HL-60 (cell line): Measurements from ENCODE around the gene CLEC2D.

Source experiments
- GABPA ChIP-seq: IDR thresholded peaks from 2 replicates; pipeline ENCODE4 v1.6.1; 2012; ENCODE audit warnings: low read depth
- POLR2AphosphoS5 ChIP-seq: IDR thresholded peaks from 2 replicates; pipeline ENCODE4 v1.6.1; 2012; ENCODE audit warnings: low read depth
- TF ChIP-seq, protein P1 (sequence below): IDR thresholded peaks from 2 replicates; pipeline ENCODE4 v1.6.1; 2012; ENCODE audit warnings: low read depth; ENCODE audit not compliant: insufficient replicate concordance
- TF ChIP-seq, protein P2 (sequence below): IDR thresholded peaks from one replicate; pipeline ENCODE4 v1.5.1; 2011; ENCODE audit warnings: low read length, control low read depth, inconsistent platforms; ENCODE audit not compliant: insufficient read depth

DNA sequence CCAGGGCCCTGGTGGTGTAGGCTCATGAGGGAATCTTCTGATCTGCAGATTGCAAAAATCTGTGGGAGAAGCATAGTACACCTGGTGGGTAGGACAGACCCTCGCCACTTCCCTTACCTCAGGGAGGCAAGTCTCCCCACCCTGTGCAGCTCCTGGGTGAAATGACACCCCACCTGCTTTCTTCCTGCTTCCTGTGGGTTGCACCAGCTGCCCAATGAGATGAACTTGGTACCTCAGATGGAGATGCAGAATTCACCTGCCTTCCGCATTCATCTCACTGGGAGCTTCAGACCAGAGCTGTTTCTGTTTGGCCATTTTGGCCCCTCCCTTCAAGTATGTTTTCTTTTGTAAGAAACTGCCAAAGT is 4.7 kb downstream of the CLEC2D start:
- TF ChIP-seq, protein P1, sequence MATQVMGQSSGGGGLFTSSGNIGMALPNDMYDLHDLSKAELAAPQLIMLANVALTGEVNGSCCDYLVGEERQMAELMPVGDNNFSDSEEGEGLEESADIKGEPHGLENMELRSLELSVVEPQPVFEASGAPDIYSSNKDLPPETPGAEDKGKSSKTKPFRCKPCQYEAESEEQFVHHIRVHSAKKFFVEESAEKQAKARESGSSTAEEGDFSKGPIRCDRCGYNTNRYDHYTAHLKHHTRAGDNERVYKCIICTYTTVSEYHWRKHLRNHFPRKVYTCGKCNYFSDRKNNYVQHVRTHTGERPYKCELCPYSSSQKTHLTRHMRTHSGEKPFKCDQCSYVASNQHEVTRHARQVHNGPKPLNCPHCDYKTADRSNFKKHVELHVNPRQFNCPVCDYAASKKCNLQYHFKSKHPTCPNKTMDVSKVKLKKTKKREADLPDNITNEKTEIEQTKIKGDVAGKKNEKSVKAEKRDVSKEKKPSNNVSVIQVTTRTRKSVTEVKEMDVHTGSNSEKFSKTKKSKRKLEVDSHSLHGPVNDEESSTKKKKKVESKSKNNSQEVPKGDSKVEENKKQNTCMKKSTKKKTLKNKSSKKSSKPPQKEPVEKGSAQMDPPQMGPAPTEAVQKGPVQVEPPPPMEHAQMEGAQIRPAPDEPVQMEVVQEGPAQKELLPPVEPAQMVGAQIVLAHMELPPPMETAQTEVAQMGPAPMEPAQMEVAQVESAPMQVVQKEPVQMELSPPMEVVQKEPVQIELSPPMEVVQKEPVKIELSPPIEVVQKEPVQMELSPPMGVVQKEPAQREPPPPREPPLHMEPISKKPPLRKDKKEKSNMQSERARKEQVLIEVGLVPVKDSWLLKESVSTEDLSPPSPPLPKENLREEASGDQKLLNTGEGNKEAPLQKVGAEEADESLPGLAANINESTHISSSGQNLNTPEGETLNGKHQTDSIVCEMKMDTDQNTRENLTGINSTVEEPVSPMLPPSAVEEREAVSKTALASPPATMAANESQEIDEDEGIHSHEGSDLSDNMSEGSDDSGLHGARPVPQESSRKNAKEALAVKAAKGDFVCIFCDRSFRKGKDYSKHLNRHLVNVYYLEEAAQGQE: no peak
- TF ChIP-seq, protein P2, sequence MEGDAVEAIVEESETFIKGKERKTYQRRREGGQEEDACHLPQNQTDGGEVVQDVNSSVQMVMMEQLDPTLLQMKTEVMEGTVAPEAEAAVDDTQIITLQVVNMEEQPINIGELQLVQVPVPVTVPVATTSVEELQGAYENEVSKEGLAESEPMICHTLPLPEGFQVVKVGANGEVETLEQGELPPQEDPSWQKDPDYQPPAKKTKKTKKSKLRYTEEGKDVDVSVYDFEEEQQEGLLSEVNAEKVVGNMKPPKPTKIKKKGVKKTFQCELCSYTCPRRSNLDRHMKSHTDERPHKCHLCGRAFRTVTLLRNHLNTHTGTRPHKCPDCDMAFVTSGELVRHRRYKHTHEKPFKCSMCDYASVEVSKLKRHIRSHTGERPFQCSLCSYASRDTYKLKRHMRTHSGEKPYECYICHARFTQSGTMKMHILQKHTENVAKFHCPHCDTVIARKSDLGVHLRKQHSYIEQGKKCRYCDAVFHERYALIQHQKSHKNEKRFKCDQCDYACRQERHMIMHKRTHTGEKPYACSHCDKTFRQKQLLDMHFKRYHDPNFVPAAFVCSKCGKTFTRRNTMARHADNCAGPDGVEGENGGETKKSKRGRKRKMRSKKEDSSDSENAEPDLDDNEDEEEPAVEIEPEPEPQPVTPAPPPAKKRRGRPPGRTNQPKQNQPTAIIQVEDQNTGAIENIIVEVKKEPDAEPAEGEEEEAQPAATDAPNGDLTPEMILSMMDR: no peak
- TF ChIP-seq POLR2AphosphoS5 (no peak), GABPA (no peak)
